ENCODE measurements around the gene PKNOX2.

PKNOX2 gene

GRCh38 chr11:125376117-125376516 is 211.6 kb downstream of the PKNOX2 start:
- H3K4me3 ChIP-seq (replicated peaks; ENCODE audit: low read depth, low read length): no peak overlapping the region
- DNase-seq (ENCODE audit: extremely low read depth, insufficient read length): no peak
- no peak for TF ChIP-seq CTCF (IDR thresholded peaks at IDR 0.05; ENCODE audit: insufficient read depth, low read length, poor library complexity, severe bottlenecking)
- no peaks in the 10 kb centered on the region for H3K36me3 ChIP-seq (ENCODE audit: control insufficient read depth, insufficient read depth, low read length)
- peaks cover 4% of the 10 kb centered on the region for H3K27me3 ChIP-seq (replicated peaks; ENCODE audit: control insufficient read depth, insufficient read depth, low read length)

DNA sequence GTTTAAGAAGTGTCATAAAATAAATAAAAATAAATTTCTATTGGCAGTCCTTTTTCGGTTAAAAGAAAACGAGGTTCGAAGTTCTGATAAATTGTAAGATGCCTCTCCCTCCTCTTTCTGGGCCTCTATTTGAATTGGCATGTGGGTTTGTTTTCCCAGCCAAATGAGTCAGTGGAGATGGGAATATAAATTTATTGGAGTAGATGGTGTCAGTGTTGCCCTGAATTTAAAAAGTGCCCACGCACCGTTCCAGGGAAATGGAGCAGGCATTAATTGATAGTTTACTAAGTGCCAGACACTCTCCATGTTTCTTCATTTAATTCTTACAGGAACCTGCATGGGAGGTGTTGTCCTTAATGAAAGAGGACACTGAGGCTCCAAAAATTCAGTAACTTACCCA is 212.3 kb downstream of the PKNOX2 start:
- Histone ChIP-seq H3K36me3 (ENCODE audit: control insufficient read depth, insufficient read depth, low read length) (no peaks in the 10 kb centered on the region), H3K27me3 (replicated peaks; ENCODE audit: control insufficient read depth, insufficient read depth, low read length) (peaks cover 2% of the 10 kb centered on the region), H3K4me3 (replicated peaks; ENCODE audit: low read depth, low read length) (no peak overlapping the region)
- TF ChIP-seq CTCF (IDR thresholded peaks at IDR 0.05; ENCODE audit: insufficient read depth, low read length, poor library complexity, severe bottlenecking): no peak
- no peak for DNase-seq (ENCODE audit: extremely low read depth, insufficient read length)

- TF ChIP-seq CTCF (IDR thresholded peaks at IDR 0.05; ENCODE audit: insufficient read depth, low read length, poor library complexity, severe bottlenecking): no peak
- H3K27me3 ChIP-seq (replicated peaks; ENCODE audit: control insufficient read depth, insufficient read depth, low read length): peaks cover 2% of the 10 kb centered on the region
Observed at GRCh38 chr11:125378083-125378482, 213.5 kb downstream of the PKNOX2 start.

DNA sequence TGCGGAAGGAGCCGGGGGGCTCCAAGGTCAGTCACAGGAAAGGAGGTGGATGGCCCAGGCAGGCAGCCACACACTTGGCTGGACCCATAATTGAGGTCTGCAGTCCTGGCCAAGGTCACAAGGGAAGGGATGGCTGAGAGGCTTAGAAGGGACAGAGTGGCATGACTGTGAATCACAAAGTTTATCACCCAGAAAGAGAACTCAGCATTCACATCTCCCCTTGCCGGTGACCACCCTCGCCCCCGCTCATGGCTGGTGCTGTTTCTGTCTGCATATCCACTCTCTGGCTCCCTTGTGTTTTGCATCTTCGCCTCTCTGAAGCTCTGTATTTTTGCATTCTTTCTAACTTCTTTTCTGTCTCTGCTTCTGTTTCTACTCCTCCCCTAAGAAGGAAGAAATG is 214.0 kb downstream of the PKNOX2 start:
- no peak for DNase-seq (ENCODE audit: extremely low read depth, insufficient read length)
- Histone ChIP-seq H3K4me3 (replicated peaks; ENCODE audit: low read depth, low read length) (no peak overlapping the region), H3K36me3 (ENCODE audit: control insufficient read depth, insufficient read depth, low read length) (no peaks in the 10 kb centered on the region), H3K27me3 (replicated peaks; ENCODE audit: control insufficient read depth, insufficient read depth, low read length) (peaks cover 2% of the 10 kb centered on the region)
- TF ChIP-seq CTCF (IDR thresholded peaks at IDR 0.05; ENCODE audit: insufficient read depth, low read length, poor library complexity, severe bottlenecking): no peak

More at GRCh38 chr11:125378083-125378482, 213.5 kb downstream of the PKNOX2 start:
- no peak overlapping the region for H3K4me3 ChIP-seq (replicated peaks; ENCODE audit: low read depth, low read length)
- no peaks in the 10 kb centered on the region for H3K36me3 ChIP-seq (ENCODE audit: control insufficient read depth, insufficient read depth, low read length)
- no peak for DNase-seq (ENCODE audit: extremely low read depth, insufficient read length)

DNA sequence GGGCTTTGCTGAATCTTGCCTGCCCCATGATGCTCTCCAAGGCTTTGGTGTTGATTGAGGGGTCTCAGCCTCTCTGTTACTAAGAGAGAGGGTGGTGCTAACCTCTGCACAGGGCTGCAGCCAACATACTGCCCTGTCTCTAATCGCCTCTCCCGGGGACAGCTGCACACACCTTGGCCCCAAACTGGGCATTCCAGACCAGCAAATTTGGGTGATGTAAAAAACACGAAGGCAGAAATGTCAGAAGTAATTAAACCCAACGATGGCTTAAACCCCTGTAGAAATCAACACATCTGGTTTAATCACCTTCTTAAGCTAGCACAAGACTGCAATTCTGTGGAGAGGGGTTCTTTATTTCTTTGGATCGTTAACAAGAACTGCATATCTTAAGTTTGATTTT is 215.0 kb downstream of the PKNOX2 start:
- Histone ChIP-seq H3K36me3 (ENCODE audit: control insufficient read depth, insufficient read depth, low read length) (no peaks in the 10 kb centered on the region), H3K27me3 (replicated peaks; ENCODE audit: control insufficient read depth, insufficient read depth, low read length) (no peaks in the 10 kb centered on the region; the same call in none of the 2 replicates), H3K4me3 (replicated peaks; ENCODE audit: low read depth, low read length) (no peak overlapping the region)
- DNase-seq (ENCODE audit: extremely low read depth, insufficient read length): no peak
- no peak for TF ChIP-seq CTCF (IDR thresholded peaks at IDR 0.05; ENCODE audit: insufficient read depth, low read length, poor library complexity, severe bottlenecking)

- TF ChIP-seq CTCF (IDR thresholded peaks at IDR 0.05; ENCODE audit: insufficient read depth, low read length, poor library complexity, severe bottlenecking): no peak
- H3K36me3 ChIP-seq (ENCODE audit: control insufficient read depth, insufficient read depth, low read length): no peaks in the 10 kb centered on the region
- no peaks in the 10 kb centered on the region; the same call in none of the 2 replicates for H3K27me3 ChIP-seq (replicated peaks; ENCODE audit: control insufficient read depth, insufficient read depth, low read length)
Observed at GRCh38 chr11:125379981-125380380, 215.4 kb downstream of the PKNOX2 start.

More at GRCh38 chr11:125379981-125380380, 215.4 kb downstream of the PKNOX2 start:
- no peak for DNase-seq (ENCODE audit: extremely low read depth, insufficient read length)
- no peak overlapping the region for H3K4me3 ChIP-seq (replicated peaks; ENCODE audit: low read depth, low read length)
